Neural progenitor cell (in vitro differentiated cells): ENCODE measurements around the gene UGT1A4.

Source experiments
- EZH2 ChIP-seq: fragments of 200-600 bp; sonication (generic); IDR thresholded peaks from 2 replicates; pipeline ENCODE4 v1.6.1; 2017; ENCODE audit warnings: antibody characterized with exemption, mild to moderate bottlenecking, moderate library complexity
- TF ChIP-seq, protein P1 (sequence below): fragments of 200-600 bp; sonication (generic); IDR thresholded peaks from 2 replicates; pipeline ENCODE4 v1.5.1; 2017; ENCODE audit warnings: antibody characterized with exemption, mild to moderate bottlenecking

DNA sequence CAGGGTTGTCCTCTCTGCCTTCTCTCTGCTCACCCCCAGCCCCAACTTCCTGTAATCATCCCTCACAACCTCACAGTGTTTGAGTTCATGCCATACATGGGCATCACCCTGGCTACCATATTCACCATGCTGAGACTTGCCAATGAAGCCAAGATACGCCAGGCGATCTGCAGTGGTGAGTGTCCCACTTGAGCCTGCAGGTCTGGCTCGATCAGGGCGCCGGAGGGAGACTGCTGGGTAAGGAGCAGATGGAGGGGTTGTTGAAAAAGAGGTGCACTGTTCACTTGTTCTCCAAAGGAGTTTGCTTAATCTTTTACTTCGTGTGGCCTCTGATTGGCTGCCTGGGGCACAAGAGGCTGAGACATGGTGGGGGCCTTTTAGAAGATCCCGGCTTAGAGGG is 74.2 kb downstream of the UGT1A4 start:
- TF ChIP-seq, protein P1, sequence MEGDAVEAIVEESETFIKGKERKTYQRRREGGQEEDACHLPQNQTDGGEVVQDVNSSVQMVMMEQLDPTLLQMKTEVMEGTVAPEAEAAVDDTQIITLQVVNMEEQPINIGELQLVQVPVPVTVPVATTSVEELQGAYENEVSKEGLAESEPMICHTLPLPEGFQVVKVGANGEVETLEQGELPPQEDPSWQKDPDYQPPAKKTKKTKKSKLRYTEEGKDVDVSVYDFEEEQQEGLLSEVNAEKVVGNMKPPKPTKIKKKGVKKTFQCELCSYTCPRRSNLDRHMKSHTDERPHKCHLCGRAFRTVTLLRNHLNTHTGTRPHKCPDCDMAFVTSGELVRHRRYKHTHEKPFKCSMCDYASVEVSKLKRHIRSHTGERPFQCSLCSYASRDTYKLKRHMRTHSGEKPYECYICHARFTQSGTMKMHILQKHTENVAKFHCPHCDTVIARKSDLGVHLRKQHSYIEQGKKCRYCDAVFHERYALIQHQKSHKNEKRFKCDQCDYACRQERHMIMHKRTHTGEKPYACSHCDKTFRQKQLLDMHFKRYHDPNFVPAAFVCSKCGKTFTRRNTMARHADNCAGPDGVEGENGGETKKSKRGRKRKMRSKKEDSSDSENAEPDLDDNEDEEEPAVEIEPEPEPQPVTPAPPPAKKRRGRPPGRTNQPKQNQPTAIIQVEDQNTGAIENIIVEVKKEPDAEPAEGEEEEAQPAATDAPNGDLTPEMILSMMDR: no peak
- no peak for TF ChIP-seq EZH2
